HG03558 (cell line): Measurements from ENCODE around the gene VRK2.

ENCODE experiments used
- ATAC-seq: cut with Tn5 transposase; IDR thresholded peaks from one replicate; pipeline ENCODE4 v1.9.1; 2021; ENCODE audit warnings: moderate number of reproducible peaks; ENCODE audit not compliant: unreplicated experiment; ENCODE audit errors: extremely low read depth

VRK2 gene

GRCh38 chr2:58046585-58047372 lies at the start of gene VRK2:
TSS of gene VRK2 (plus strand) at chr2:58046806. CDS start at chr2:58048832, 2,026 bp downstream.
- peak; percentile 84 for ATAC-seq

- no peak for ATAC-seq
Observed at GRCh38 chr2:58006256-58006951, 40.2 kb upstream of the VRK2 start.

GRCh38 chr2:58006952-58007284 lies 39.7 kb upstream of the VRK2 start:
- ATAC-seq: no peak

- ATAC-seq: no peak
Observed at GRCh38 chr2:58010599-58010998, 36.0 kb upstream of the VRK2 start.

GRCh38 chr2:58019229-58019628 lies 27.4 kb upstream of the VRK2 start:
- ATAC-seq: peak; percentile 53

GRCh38 chr2:58025150-58025933 lies 21.3 kb upstream of the VRK2 start:
- ATAC-seq: no peak

GRCh38 chr2:58027029-58027428 lies 19.6 kb upstream of the VRK2 start:
- no peak for ATAC-seq

GRCh38 chr2:58030771-58031170 lies 15.8 kb upstream of the VRK2 start:
- no peak for ATAC-seq

- ATAC-seq: peak; percentile 50
Observed at GRCh38 chr2:58032016-58032763, 14.4 kb upstream of the VRK2 start.

- no peak for ATAC-seq
Observed at GRCh38 chr2:58032764-58033080, 13.9 kb upstream of the VRK2 start.

- ATAC-seq: no peak
Observed at GRCh38 chr2:58033530-58033929, 13.1 kb upstream of the VRK2 start.

- peak; percentile 55 for ATAC-seq
Observed at GRCh38 chr2:58035352-58035751, 11.3 kb upstream of the VRK2 start.

GRCh38 chr2:58039170-58039611 lies 7.4 kb upstream of the VRK2 start:
- ATAC-seq: peak; percentile 45

- no peak for ATAC-seq
Observed at GRCh38 chr2:58042486-58042970, 4.1 kb upstream of the VRK2 start.

- ATAC-seq: no peak
Observed at GRCh38 chr2:58044145-58044544, 2.5 kb upstream of the VRK2 start.

- ATAC-seq: no peak
Observed at GRCh38 chr2:58045580-58046334, 849 bp upstream of the VRK2 start.

GRCh38 chr2:58046335-58046584 lies 346 bp upstream of the VRK2 start:
- peak; percentile 0 for ATAC-seq

GRCh38 chr2:58047373-58047935 lies 848 bp downstream of the VRK2 start:
- ATAC-seq: peak; percentile 18

- ATAC-seq: no peak
Observed at GRCh38 chr2:58047961-58048360, 1.4 kb downstream of the VRK2 start.

- no peak for ATAC-seq
Observed at GRCh38 chr2:58051445-58051844, 4.8 kb downstream of the VRK2 start.
